Thoracic aorta (tissue), 2 donors: ENCODE results near the gene EIF1AD. TPM values are rescaled to one million over a fixed set of nuclear protein-coding genes. Genes with fewer than 3 reads are reported as not detected.

Experiments
- ATAC-seq: fragments of 150-250 bp; one replicate; pipeline ENCODE4 v1.8.0; 2017; ENCODE audit warnings: low read depth; ENCODE audit not compliant: insufficient number of reproducible peaks, low FRiP score
- DNase-seq: peaks from one replicate; pipeline ENCODE4 v3.0.0-alpha.2; 2020; ENCODE audit warnings: low spot score
- H3K27ac ChIP-seq, 2 donors: fragments of 200-600 bp; sonication (generic); 1 replicate in 1 of 2; 2 replicates in 1 of 2; pipeline ENCODE4 v1.5.1; 2016; ENCODE audit warnings: mild to moderate bottlenecking in 2 of 2, moderate library complexity in 2 of 2
- H3K27me3 ChIP-seq: fragments of 200-600 bp; sonication (generic); replicated peaks from 2 replicates; pipeline ENCODE4 v1.6.0; 2016; ENCODE audit warnings: mild to moderate bottlenecking; ENCODE audit not compliant: insufficient read depth
- H3K36me3 ChIP-seq: fragments of 200-600 bp; sonication (generic); one replicate; pipeline ENCODE4 v1.5.1; 2016
- H3K4me1 ChIP-seq, 2 donors: fragments of 200-600 bp; sonication (generic); 1 replicate in 1 of 2; 2 replicates in 1 of 2; pipeline versions ENCODE4 v1.5.1 to v1.6.0; 2016; ENCODE audit warnings: low read depth in 2 of 2, mild to moderate bottlenecking in 1 of 2; ENCODE audit not compliant: control insufficient read depth in 1 of 2
- H3K4me3 ChIP-seq: fragments of 200-600 bp; sonication (generic); 2 replicates; pipeline ENCODE4 v1.5.1; 2016; ENCODE audit warnings: mild to moderate bottlenecking
- H3K9me3 ChIP-seq: fragments of 200-600 bp; sonication (generic); 2 replicates; pipeline ENCODE4 v1.5.1; 2016
- total RNA-seq, 2 donors: library from RNA; depleted of rRNA; stranded (reverse); fragments of >200 nt; gene quantifications; one replicate each; pipeline versions ENCODE4 v1.1.0 to v1.2.3, GENCODE V29; 2016
- TF ChIP-seq, protein P1 (sequence below): fragments of 200-600 bp; sonication (generic); IDR thresholded peaks from one replicate; pipeline ENCODE4 v1.5.1; 2019; ENCODE audit warnings: antibody characterized with exemption

EIF1AD gene
- total RNA-seq, 2 donors from 2014 or later, result 20.6 to 43.5 TPM

DNA sequence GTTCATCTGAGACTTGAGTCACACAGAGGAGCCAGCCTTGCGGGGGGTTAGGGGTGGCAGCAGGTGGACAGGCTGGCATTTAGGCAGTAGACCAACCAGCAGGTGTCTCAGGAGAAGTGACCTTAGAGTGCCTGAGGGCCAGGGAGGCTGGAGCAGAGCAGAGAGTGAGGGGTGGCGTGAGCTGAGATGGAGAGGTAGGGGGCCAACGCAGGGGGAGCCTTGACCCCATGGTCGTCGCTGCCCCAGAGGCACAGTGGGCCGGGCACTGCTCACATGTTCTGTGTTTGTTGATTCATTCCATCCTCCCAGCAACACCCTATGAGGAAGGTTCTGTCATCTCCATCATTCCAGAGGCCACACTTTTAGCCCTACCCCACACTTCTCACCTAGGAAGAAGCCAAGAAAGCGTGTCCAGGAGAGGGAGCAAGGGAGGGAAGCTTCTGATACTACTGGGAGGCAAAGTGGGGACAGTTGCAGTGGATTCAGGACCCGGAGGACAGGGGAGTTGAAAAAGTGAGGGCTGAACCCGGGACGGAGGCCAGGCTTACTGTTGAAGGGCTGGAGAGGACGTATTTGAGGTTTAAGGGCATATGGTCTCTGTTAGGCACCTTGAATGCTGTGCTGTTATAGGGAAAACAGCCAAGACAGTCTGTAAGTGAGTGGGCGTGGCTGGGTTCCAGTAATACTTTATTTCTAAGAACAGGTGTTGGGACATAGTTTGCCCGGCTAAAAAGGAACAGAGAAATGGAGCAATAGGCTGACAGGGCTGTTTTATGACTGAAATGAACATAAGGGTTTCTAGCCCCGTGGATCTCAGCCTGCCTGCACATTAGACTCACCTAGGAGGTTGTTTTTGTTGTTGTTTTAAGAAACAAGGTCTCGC lies 33.1 kb downstream of the EIF1AD start:
- peaks cover 4 to 5% of the 10 kb centered on the region in 2 donors for H3K4me1 ChIP-seq
- H3K9me3 ChIP-seq, result no peaks in the 10 kb centered on the region
- no peak for ATAC-seq
- no peak for DNase-seq
- no peak overlapping the region for H3K4me3 ChIP-seq
- H3K27ac ChIP-seq, result no peak overlapping the region
- H3K27me3 ChIP-seq, result no peaks in the 10 kb centered on the region
- TF ChIP-seq, protein P1, sequence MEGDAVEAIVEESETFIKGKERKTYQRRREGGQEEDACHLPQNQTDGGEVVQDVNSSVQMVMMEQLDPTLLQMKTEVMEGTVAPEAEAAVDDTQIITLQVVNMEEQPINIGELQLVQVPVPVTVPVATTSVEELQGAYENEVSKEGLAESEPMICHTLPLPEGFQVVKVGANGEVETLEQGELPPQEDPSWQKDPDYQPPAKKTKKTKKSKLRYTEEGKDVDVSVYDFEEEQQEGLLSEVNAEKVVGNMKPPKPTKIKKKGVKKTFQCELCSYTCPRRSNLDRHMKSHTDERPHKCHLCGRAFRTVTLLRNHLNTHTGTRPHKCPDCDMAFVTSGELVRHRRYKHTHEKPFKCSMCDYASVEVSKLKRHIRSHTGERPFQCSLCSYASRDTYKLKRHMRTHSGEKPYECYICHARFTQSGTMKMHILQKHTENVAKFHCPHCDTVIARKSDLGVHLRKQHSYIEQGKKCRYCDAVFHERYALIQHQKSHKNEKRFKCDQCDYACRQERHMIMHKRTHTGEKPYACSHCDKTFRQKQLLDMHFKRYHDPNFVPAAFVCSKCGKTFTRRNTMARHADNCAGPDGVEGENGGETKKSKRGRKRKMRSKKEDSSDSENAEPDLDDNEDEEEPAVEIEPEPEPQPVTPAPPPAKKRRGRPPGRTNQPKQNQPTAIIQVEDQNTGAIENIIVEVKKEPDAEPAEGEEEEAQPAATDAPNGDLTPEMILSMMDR, result no peak
- peaks cover 65% of the 10 kb centered on the region for H3K36me3 ChIP-seq

DNA sequence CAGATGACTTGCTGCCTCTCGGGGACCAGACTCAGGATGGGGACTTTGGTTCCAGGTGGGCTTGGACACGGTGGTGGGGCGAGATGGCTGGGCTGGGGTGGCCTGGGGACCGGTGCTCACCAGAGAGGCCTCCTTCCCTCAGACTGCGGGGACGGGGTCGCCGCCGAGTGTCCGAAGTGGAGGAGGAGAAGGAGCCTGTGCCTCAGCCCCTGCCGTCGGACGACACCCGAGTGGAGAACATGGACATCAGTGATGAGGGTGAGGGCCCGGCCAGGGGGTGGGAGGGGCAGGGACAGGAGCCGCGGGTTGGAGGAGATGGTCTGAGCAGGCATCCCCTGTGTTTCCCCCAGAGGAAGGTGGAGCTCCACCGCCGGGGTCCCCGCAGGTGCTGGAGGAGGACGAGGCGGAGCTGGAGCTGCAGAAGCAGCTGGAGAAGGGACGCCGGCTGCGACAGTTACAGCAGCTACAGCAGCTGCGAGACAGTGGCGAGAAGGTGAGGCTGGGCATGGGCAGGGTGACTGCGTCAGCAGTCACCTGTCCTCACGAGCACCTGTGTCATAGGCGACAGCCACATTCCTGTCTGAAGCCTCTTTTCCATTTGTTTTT lies 34.5 kb downstream of the EIF1AD start:
- Histone ChIP-seq H3K27me3 (no peaks in the 10 kb centered on the region), H3K4me1 (peaks cover 18 to 19% of the 10 kb centered on the region in 2 donors), H3K27ac (no peak overlapping the region), H3K36me3 (peaks cover 66% of the 10 kb centered on the region), H3K9me3 (no peaks in the 10 kb centered on the region), H3K4me3 (no peak overlapping the region)
- TF ChIP-seq, protein P1, result no peak
- ATAC-seq (no peak), DNase-seq (no peak)

DNA sequence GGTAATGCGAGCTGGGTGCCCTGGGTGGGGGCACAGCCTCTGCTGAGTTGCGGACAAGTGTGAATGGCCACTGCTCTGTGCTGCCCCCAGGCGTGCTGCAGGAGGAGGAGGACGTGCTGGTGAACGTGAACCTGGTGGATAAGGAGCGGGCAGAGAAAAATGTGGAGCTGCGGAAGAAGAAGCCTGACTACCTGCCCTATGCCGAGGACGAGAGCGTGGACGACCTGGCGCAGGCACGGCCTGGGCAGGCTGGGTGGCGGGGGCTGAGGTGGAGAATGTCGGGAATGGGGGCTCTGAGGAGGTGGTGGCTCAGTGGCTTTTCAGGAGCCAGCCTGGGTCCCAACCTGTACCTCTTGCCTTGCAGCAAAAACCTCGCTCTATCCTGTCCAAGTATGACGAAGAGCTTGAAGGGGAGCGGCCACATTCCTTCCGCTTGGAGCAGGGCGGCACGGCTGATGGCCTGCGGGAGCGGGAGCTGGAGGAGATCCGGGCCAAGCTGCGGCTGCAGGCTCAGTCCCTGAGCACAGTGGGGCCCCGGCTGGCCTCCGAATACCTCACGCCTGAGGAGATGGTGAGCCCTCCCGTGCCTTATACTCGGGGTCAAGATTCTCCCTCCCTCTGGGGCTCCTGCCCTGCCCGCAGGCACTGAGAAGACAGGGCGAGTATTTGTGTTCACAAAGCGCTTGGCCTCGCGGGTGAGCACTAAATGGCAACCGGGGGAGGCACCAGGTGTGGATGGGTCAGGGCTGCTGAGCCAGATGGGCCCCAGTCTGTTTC lies 35.8 kb downstream of the EIF1AD start:
- Histone ChIP-seq H3K27ac (no peak overlapping the region), H3K27me3 (no peaks in the 10 kb centered on the region), H3K36me3 (peaks cover 66% of the 10 kb centered on the region), H3K4me3 (no peak overlapping the region), H3K4me1 (peaks cover 22% of the 10 kb centered on the region in 2 donors), H3K9me3 (no peaks in the 10 kb centered on the region)
- ATAC-seq, result no peak
- no peak for DNase-seq
- TF ChIP-seq, protein P1, result no peak

DNA sequence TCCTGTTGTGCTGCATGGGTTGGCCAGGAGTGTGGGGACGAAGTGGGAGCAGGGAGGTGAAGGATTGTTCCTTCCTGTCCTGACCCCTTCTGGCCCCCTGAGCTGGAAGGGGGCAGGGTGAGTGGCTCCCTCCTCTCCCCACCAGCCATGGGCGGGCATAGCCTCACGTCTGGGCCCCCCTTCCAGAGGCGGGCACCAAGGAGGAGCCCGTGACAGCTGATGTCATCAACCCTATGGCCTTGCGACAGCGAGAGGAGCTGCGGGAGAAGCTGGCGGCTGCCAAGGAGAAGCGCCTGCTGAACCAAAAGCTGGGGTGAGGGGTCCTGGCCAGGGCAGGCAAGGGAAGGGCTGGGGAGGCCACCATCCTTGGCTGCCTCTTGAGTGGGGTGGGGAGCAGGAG lies 37.1 kb downstream of the EIF1AD start:
- Histone ChIP-seq H3K27ac (no peak overlapping the region), H3K27me3 (no peaks in the 10 kb centered on the region), H3K4me1 (peaks cover 22% of the 10 kb centered on the region in 2 donors), H3K4me3 (no peak overlapping the region), H3K9me3 (no peaks in the 10 kb centered on the region), H3K36me3 (peaks cover 60% of the 10 kb centered on the region)
- DNase-seq (no peak), ATAC-seq (no peak)
- TF ChIP-seq, protein P1, result no peak

DNA sequence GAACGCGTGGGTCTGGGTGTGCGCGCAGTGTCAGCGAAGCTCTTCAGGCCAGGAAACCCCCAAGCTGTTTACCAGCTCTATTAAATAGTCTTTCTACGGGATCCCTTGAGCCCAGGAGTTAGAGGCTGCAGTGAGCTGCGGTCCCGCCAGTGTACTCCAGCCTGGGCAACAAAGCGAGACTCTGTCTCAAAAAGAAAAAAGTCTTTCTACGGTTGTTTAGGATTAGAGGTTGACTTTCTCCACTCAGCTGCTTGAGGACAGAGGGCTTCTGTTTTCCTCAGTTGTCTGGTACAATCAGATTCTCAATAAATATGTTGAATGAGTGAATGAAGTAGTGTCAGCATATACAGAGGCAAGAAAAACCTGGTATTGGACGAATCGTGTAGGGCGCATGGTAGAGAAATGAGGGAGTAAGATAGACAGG lies 39.8 kb downstream of the EIF1AD start:
- Histone ChIP-seq H3K36me3 (peaks cover 34% of the 10 kb centered on the region), H3K27ac (no peak overlapping the region), H3K27me3 (no peaks in the 10 kb centered on the region), H3K4me3 (peak overlapping the region; percentile 100), H3K4me1 (peaks cover 22% of the 10 kb centered on the region in 2 donors), H3K9me3 (no peaks in the 10 kb centered on the region)
- no peak for DNase-seq
- ATAC-seq, result no peak
- TF ChIP-seq, protein P1, result no peak
